DMS153 (cell line): ENCODE data around the gene C7orf25.
"Not testable (repeated sequence)": the region's sequence is repeated elsewhere in the genome, so short reads cannot be mapped to it uniquely, and the experiment has no call there.

Source experiments
- DNase-seq: peaks from one replicate; lab custom pipeline; 2025; lab: John Stamatoyannopoulos, UW

C7orf25 gene

GRCh38 chr7:42929449-42929848, 17.6 kb upstream of the C7orf25 start:
- DNase-seq: no peak

- no peak for DNase-seq
These were observed 16.9 kb upstream of the C7orf25 start for GRCh38 chr7:42928754-42929153.

GRCh38 chr7:42926204-42926603, 14.3 kb upstream of the C7orf25 start:
- no peak for DNase-seq

- no peak for DNase-seq
These were observed 13.8 kb upstream of the C7orf25 start for GRCh38 chr7:42925630-42926029.

- no peak for DNase-seq
These were observed 12.5 kb upstream of the C7orf25 start for GRCh38 chr7:42924223-42924838.

- no peak for DNase-seq
These were observed 10.3 kb upstream of the C7orf25 start for GRCh38 chr7:42922017-42922753.

- DNase-seq: no peak
These were observed 3.5 kb upstream of the C7orf25 start for GRCh38 chr7:42915356-42915755.

- no peak for DNase-seq
These were observed 2.7 kb upstream of the C7orf25 start for GRCh38 chr7:42914421-42915045.

GRCh38 chr7:42914009-42914408, 2.1 kb upstream of the C7orf25 start:
- no peak for DNase-seq

- no peak for DNase-seq
These were observed 1.7 kb upstream of the C7orf25 start for GRCh38 chr7:42913591-42913990.

- DNase-seq: no peak
These were observed 1.6 kb downstream of the C7orf25 start for GRCh38 chr7:42910306-42910705.

- no peak for DNase-seq
These were observed 4.6 kb downstream of the C7orf25 start for GRCh38 chr7:42907316-42907715.

GRCh38 chr7:42906181-42906580, 5.7 kb downstream of the C7orf25 start:
- DNase-seq: no peak

- no peak for DNase-seq
These were observed 9.5 kb downstream of the C7orf25 start for GRCh38 chr7:42902331-42902730.

GRCh38 chr7:42900842-42901241, 11.0 kb downstream of the C7orf25 start:
- no peak for DNase-seq

GRCh38 chr7:42893346-42894240, 18.3 kb downstream of the C7orf25 start:
- no peak for DNase-seq

- no peak for DNase-seq
These were observed 24.9 kb downstream of the C7orf25 start for GRCh38 chr7:42886893-42887505.

- DNase-seq: no peak
These were observed 25.7 kb downstream of the C7orf25 start for GRCh38 chr7:42886129-42886528.

GRCh38 chr7:42885183-42885582, 26.7 kb downstream of the C7orf25 start:
- DNase-seq: not testable (repeated sequence)

- no peak for DNase-seq
These were observed 27.9 kb downstream of the C7orf25 start for GRCh38 chr7:42883950-42884349.

- DNase-seq: no peak
These were observed 31.5 kb downstream of the C7orf25 start for GRCh38 chr7:42880392-42880791.

GRCh38 chr7:42878303-42878702, 33.6 kb downstream of the C7orf25 start:
- no peak for DNase-seq
